ENCODE data around the gene KCTD16.

DNA sequence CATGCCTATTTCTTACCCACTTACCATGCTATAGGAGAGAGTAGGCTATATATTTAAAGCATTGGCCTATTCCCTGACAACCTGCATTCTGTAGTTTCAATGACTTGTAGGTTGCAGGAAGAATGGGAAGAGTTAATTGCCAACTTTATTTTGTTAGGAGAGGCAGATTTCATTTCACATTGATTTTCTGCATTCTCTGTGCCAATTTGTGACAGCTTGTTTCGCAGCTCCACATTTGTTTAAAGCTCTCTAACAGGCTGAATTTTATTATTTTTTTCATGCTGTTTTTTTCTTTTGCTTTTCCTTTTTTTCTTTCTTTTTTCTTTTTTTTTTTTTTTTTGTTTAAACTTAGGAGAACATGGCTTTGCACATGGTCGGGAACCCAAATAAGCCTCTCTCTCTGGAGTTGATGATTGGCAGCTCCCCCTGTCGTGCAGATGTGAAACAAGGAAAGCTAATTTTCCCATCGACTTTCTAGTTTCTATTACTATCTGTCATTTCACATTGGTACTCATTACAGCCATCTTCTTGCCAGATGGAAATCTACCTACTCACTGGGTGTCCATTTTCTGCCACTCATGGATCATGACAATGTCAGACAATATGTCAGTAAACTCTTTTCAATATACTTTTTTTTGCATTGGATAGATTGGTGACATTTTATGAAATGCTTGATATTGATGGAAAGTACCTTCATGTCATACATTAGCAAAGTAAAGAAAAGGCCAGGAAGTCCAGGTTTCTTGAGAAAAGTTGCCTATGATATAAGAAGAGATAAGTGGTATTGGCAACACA is 223.2 kb downstream of the KCTD16 start:
- TF ChIP-seq, protein P1, sequence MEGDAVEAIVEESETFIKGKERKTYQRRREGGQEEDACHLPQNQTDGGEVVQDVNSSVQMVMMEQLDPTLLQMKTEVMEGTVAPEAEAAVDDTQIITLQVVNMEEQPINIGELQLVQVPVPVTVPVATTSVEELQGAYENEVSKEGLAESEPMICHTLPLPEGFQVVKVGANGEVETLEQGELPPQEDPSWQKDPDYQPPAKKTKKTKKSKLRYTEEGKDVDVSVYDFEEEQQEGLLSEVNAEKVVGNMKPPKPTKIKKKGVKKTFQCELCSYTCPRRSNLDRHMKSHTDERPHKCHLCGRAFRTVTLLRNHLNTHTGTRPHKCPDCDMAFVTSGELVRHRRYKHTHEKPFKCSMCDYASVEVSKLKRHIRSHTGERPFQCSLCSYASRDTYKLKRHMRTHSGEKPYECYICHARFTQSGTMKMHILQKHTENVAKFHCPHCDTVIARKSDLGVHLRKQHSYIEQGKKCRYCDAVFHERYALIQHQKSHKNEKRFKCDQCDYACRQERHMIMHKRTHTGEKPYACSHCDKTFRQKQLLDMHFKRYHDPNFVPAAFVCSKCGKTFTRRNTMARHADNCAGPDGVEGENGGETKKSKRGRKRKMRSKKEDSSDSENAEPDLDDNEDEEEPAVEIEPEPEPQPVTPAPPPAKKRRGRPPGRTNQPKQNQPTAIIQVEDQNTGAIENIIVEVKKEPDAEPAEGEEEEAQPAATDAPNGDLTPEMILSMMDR (IDR thresholded peaks at IDR 0.05): no peak
- no peak for TF ChIP-seq POLR2A (IDR thresholded peaks at IDR 0.05)

All from uterus (tissue), 2 donors.